ENCODE data around the gene TRPV3. TPM values are rescaled to one million over a fixed set of nuclear protein-coding genes. Genes with fewer than 3 reads are reported as not detected.
"Not testable (repeated sequence)": the region's sequence is repeated elsewhere in the genome, so short reads cannot be mapped to it uniquely, and the experiment has no call there.

TRPV3 gene
- total and polyA plus RNA-seq, 2 donors (not counting 1 experiment from before 2014, with no cell fraction given), result 1.6 to 18.2 TPM

GRCh38 chr17:3469529-3469928 is 88.1 kb downstream of the TRPV3 start:
- Histone ChIP-seq H3K4me1 (ENCODE audit: control insufficient read depth in 2 of 2, insufficient read depth in 2 of 2, low read length in 2 of 2) (no peaks in the 10 kb centered on the region), H3K27ac (ENCODE audit: low read length in 2 of 2) (no peak overlapping the region), H3K36me3 (replicated peaks in 1 of 2; ENCODE audit: control extremely low read depth in 1 of 2, control insufficient read depth in 1 of 2, extremely low read depth in 1 of 2, insufficient read depth in 2 of 2, low read length in 1 of 2) (no peaks in the 10 kb centered on the region), H3K4me2 (replicated peaks; ENCODE audit: low read depth, low read length, poor library complexity, severe bottlenecking) (no peak overlapping the region), H3K79me2 (ENCODE audit: control insufficient read depth, insufficient read depth, low read length) (no peaks in the 10 kb centered on the region), H4K20me1 (ENCODE audit: control insufficient read depth, insufficient read depth, low read length, poor library complexity, severe bottlenecking) (no peaks in the 10 kb centered on the region), H3K9me3 (ENCODE audit: control extremely low read depth in 1 of 3, control insufficient read depth in 2 of 3, insufficient read depth in 1 of 3, low read length in 2 of 3) (peaks cover 0 to 3% (median 0%) of the 10 kb centered on the region in 3 donors), H2AFZ (ENCODE audit: insufficient read depth, low read depth, low read length, poor library complexity, severe bottlenecking) (no peak overlapping the region), H3K9ac (ENCODE audit: low read length) (no peak overlapping the region), H3K4me3 (ENCODE audit: control extremely low read depth in 1 of 5, extremely low read depth in 1 of 5, insufficient read depth in 1 of 5, low read depth in 2 of 5, low read length in 4 of 5) (no peak overlapping the region), H3K27me3 (replicated peaks in 1 of 4; ENCODE audit: control extremely low read depth in 1 of 4, control insufficient read depth in 3 of 4, insufficient read depth in 4 of 4, low read length in 3 of 4) (no peaks in the 10 kb centered on the region)
- no peak overlapping the region for H3K27ac Mint-ChIP-seq
- CTCF ChIA-PET, result no interaction called here
- 81% methylated on average over 3 of the region's 5 CpGs for WGBS (ENCODE audit: insufficient coverage)
- ATAC-seq (ENCODE audit: low read depth) (no peak), DNase-seq (no peak)
- intact Hi-C loops (cut with micrococcal nuclease), result no loop called here
- peaks cover 8% of the 10 kb centered on the region for H3K27me3 Mint-ChIP-seq
- TF ChIP-seq EZH2 (IDR thresholded peaks at IDR 0.05; ENCODE audit: borderline replicate concordance, insufficient read depth, low read depth, low read length, poor library complexity, severe bottlenecking) (no peak), CTCF (IDR thresholded peaks at IDR 0.05) (no peak)
- POLR2A ChIA-PET, result no interaction called here
- no peaks in the 10 kb centered on the region for H3K9me3 Mint-ChIP-seq (ENCODE audit: insufficient read depth)
- no peak overlapping the region for H3K4me3 Mint-ChIP-seq
- H3K4me1 Mint-ChIP-seq, result no peaks in the 10 kb centered on the region

GRCh38 chr17:3466355-3466754 is 91.3 kb downstream of the TRPV3 start:
- H3K4me3 Mint-ChIP-seq; H3K9me3 ChIP-seq (ENCODE audit: control extremely low read depth in 1 of 3, control insufficient read depth in 2 of 3, insufficient read depth in 1 of 3, low read length in 2 of 3); H3K4me1 Mint-ChIP-seq; H3K9ac ChIP-seq (ENCODE audit: low read length); H4K20me1 ChIP-seq (ENCODE audit: control insufficient read depth, insufficient read depth, low read length, poor library complexity, severe bottlenecking); POLR2A ChIA-PET; ATAC-seq (ENCODE audit: low read depth); H3K79me2 ChIP-seq (ENCODE audit: control insufficient read depth, insufficient read depth, low read length); H3K27ac ChIP-seq (ENCODE audit: low read length in 2 of 2); H3K27me3 ChIP-seq (replicated peaks in 1 of 4; ENCODE audit: control extremely low read depth in 1 of 4, control insufficient read depth in 3 of 4, insufficient read depth in 4 of 4, low read length in 3 of 4); H3K9me3 Mint-ChIP-seq (ENCODE audit: insufficient read depth); H2AFZ ChIP-seq (ENCODE audit: insufficient read depth, low read depth, low read length, poor library complexity, severe bottlenecking); DNase-seq; CTCF ChIA-PET; H3K4me1 ChIP-seq (ENCODE audit: control insufficient read depth in 2 of 2, insufficient read depth in 2 of 2, low read length in 2 of 2); intact Hi-C loops (cut with micrococcal nuclease); H3K4me2 ChIP-seq (replicated peaks; ENCODE audit: low read depth, low read length, poor library complexity, severe bottlenecking); H3K36me3 ChIP-seq (replicated peaks in 1 of 2; ENCODE audit: control extremely low read depth in 1 of 2, control insufficient read depth in 1 of 2, extremely low read depth in 1 of 2, insufficient read depth in 2 of 2, low read length in 1 of 2); H3K27ac Mint-ChIP-seq; H3K4me3 ChIP-seq (ENCODE audit: control extremely low read depth in 1 of 5, extremely low read depth in 1 of 5, insufficient read depth in 1 of 5, low read depth in 2 of 5, low read length in 4 of 5); H3K27me3 Mint-ChIP-seq: not testable (repeated sequence)
- WGBS (ENCODE audit: insufficient coverage), result no CpG with 5 or more reads among the region's 1 CpG

Other genes with a start within 250 kb of the TRPV3 start
- 1.3 and 1.9 TPM in 2 replicates for gene OR3A2, start 171.5 kb downstream of the TRPV3 start, total RNA-seq
- gene OR3A2, start 171.5 kb downstream of the TRPV3 start, polyA plus RNA-seq, result 0.37 TPM in 1 of 2 replicates, not detected in the other
- not detected in 2 replicates for gene OR1E1, start 159.4 kb downstream of the TRPV3 start, total RNA-seq
- gene OR1E1, start 159.4 kb downstream of the TRPV3 start, polyA plus RNA-seq, result not detected in 2 replicates
- not detected in 2 replicates for gene OR3A3, start 146.4 kb downstream of the TRPV3 start, total RNA-seq
- gene OR3A3, start 146.4 kb downstream of the TRPV3 start, polyA plus RNA-seq, result not detected in 2 replicates
- not detected in 2 replicates for gene OR1E2, start 124.0 kb downstream of the TRPV3 start, total RNA-seq
- gene OR1E2, start 124.0 kb downstream of the TRPV3 start, polyA plus RNA-seq, result not detected in 2 replicates
- gene SPATA22, start 86.0 kb downstream of the TRPV3 start, total RNA-seq, result 0.54 TPM in 1 of 2 replicates, not detected in the other
- 0.43 TPM in 1 of 2 replicates, not detected in the other for gene SPATA22, start 86.0 kb downstream of the TRPV3 start, polyA plus RNA-seq
- not detected in 2 replicates for gene ASPA, start 81.8 kb downstream of the TRPV3 start, total RNA-seq
- gene ASPA, start 81.8 kb downstream of the TRPV3 start, polyA plus RNA-seq, result not detected in 2 replicates
- gene TRPV1, start 51.6 kb upstream of the TRPV3 start, total RNA-seq, result 9.3 and 10.2 TPM in 2 replicates
- gene TRPV1, start 51.6 kb upstream of the TRPV3 start, polyA plus RNA-seq, result 5.0 and 5.7 TPM in 2 replicates
- gene SHPK, start 78.4 kb upstream of the TRPV3 start, total RNA-seq, result 16.1 and 17.5 TPM in 2 replicates
- 3.8 and 5.9 TPM in 2 replicates for gene SHPK, start 78.4 kb upstream of the TRPV3 start, polyA plus RNA-seq
- 23.1 and 24.7 TPM in 2 replicates for gene CTNS, start 78.9 kb upstream of the TRPV3 start, total RNA-seq
- 10.2 and 11.6 TPM in 2 replicates for gene CTNS, start 78.9 kb upstream of the TRPV3 start, polyA plus RNA-seq
- gene TAX1BP3, start 110.8 kb upstream of the TRPV3 start, total RNA-seq, result 17.1 and 17.7 TPM in 2 replicates
- gene TAX1BP3, start 110.8 kb upstream of the TRPV3 start, polyA plus RNA-seq, result 14.6 and 22.1 TPM in 2 replicates
- 23.4 and 26.6 TPM in 2 replicates for gene EMC6, start 111.0 kb upstream of the TRPV3 start, total RNA-seq
- 16.6 and 21.1 TPM in 2 replicates for gene EMC6, start 111.0 kb upstream of the TRPV3 start, polyA plus RNA-seq
- 405 and 410 TPM in 2 replicates for gene P2RX5, start 138.3 kb upstream of the TRPV3 start, total RNA-seq
- 436 and 745 TPM in 2 replicates for gene P2RX5, start 138.3 kb upstream of the TRPV3 start, polyA plus RNA-seq
- gene HASPIN, start 166.1 kb upstream of the TRPV3 start, total RNA-seq, result 2.4 and 3.1 TPM in 2 replicates
- 0.28 and 0.30 TPM in 2 replicates for gene HASPIN, start 166.1 kb upstream of the TRPV3 start, polyA plus RNA-seq
- 48.2 and 49.8 TPM in 2 replicates for gene ITGAE, start 243.4 kb upstream of the TRPV3 start, total RNA-seq
- gene ITGAE, start 243.4 kb upstream of the TRPV3 start, polyA plus RNA-seq, result 83.7 and 95.6 TPM in 2 replicates